HepG2 (cell line): Measurements from ENCODE around the gene KDM4F. TPM values are rescaled to one million over a fixed set of nuclear protein-coding genes. Genes with fewer than 3 reads are reported as not detected.

ENCODE experiments used
- polyA plus RNA-seq, 8 experiments: library from polyadenylated mRNA; depleted of rRNA in 3 of 8; stranded (reverse) in 7 of 8; unstranded in 1 of 8; fragments of >200 nt; fragmentation: Illumina TruSeq in 4 of 8; extraction: Trizol in 4 of 8; gene quantifications; 2 replicates each; pipeline versions ENCODE4 v1.2.1 to v1.2.3, GENCODE V29; 2011 to 2016; ENCODE audit warnings: low read depth in 4 of 8, missing spikeins in 1 of 8, mixed read lengths in 1 of 8; ENCODE audit not compliant: insufficient read depth in 1 of 8
- total RNA-seq, 5 experiments: library from RNA; depleted of rRNA; stranded (reverse); fragments of >200 nt; fragmentation: Illumina TruSeq; extraction: Trizol; gene quantifications; 2 replicates each; pipeline ENCODE4 v1.2.3, GENCODE V29; 2016; ENCODE audit warnings: low read depth in 1 of 5

KDM4F gene
- total and polyA plus RNA-seq, 2 of the 13 experiments (the other 11 are each of a cell fraction or from before 2014, with no cell fraction given) = not detected

Other genes starting within 250 kb of the KDM4F start
- 61.2 and 73.7 TPM in 2 replicates for gene CWC15, start 75.9 kb upstream of the KDM4F start, total RNA-seq (2016; rRNA removed; fragmentation: Illumina TruSeq; extraction: Trizol)
- 26.0 and 27.6 TPM in 2 replicates for gene CWC15, start 75.9 kb upstream of the KDM4F start, polyA plus RNA-seq (2011; rRNA removed)
- 1.3 and 2.0 TPM in 2 replicates for gene KDM4D, start 75.7 kb upstream of the KDM4F start, total RNA-seq (2016; rRNA removed; fragmentation: Illumina TruSeq; extraction: Trizol)
- gene KDM4D, start 75.7 kb upstream of the KDM4F start, polyA plus RNA-seq (2011; rRNA removed) = 0.96 and 1.4 TPM in 2 replicates
- gene KDM4E, start 24.2 kb upstream of the KDM4F start, total RNA-seq (2016; rRNA removed; fragmentation: Illumina TruSeq; extraction: Trizol) = not detected in 2 replicates
- gene KDM4E, start 24.2 kb upstream of the KDM4F start, polyA plus RNA-seq (2011; rRNA removed) = not detected in 2 replicates
- 25.8 and 33.0 TPM in 2 replicates for gene SRSF8, start 17.5 kb downstream of the KDM4F start, total RNA-seq (2016; rRNA removed; fragmentation: Illumina TruSeq; extraction: Trizol)
- 21.8 and 22.2 TPM in 2 replicates for gene SRSF8, start 17.5 kb downstream of the KDM4F start, polyA plus RNA-seq (2011; rRNA removed)
- gene ENDOD1, start 40.4 kb downstream of the KDM4F start, total RNA-seq (2016; rRNA removed; fragmentation: Illumina TruSeq; extraction: Trizol) = 4.3 and 6.8 TPM in 2 replicates
- gene ENDOD1, start 40.4 kb downstream of the KDM4F start, polyA plus RNA-seq (2011; rRNA removed) = 2.0 and 2.1 TPM in 2 replicates
- 0.86 and 1.9 TPM in 2 replicates for gene SESN3, start 181.8 kb downstream of the KDM4F start, total RNA-seq (2016; rRNA removed; fragmentation: Illumina TruSeq; extraction: Trizol)
- 0.26 and 0.53 TPM in 2 replicates for gene SESN3, start 181.8 kb downstream of the KDM4F start, polyA plus RNA-seq (2011; rRNA removed)